A549 treated with ZK216348 at 1 μM for 4 hours (cell line): ENCODE measurements around the gene NDRG2. TPM values are rescaled to one million over a fixed set of nuclear protein-coding genes. Genes with fewer than 3 reads are reported as not detected.

ENCODE experiments used
- total RNA-seq: library from RNA; stranded (reverse); fragments of 200-300 nt; extraction: Qiagen RNA extraction; gene quantifications from 5 replicates; pipeline ENCODE4 v1.2.3, GENCODE V29; 2022; ENCODE audit warnings: low read depth

Gene NDRG2
- 1.8 to 3.8 TPM (median 3.4 TPM) in 5 replicates for total RNA-seq

DNA sequence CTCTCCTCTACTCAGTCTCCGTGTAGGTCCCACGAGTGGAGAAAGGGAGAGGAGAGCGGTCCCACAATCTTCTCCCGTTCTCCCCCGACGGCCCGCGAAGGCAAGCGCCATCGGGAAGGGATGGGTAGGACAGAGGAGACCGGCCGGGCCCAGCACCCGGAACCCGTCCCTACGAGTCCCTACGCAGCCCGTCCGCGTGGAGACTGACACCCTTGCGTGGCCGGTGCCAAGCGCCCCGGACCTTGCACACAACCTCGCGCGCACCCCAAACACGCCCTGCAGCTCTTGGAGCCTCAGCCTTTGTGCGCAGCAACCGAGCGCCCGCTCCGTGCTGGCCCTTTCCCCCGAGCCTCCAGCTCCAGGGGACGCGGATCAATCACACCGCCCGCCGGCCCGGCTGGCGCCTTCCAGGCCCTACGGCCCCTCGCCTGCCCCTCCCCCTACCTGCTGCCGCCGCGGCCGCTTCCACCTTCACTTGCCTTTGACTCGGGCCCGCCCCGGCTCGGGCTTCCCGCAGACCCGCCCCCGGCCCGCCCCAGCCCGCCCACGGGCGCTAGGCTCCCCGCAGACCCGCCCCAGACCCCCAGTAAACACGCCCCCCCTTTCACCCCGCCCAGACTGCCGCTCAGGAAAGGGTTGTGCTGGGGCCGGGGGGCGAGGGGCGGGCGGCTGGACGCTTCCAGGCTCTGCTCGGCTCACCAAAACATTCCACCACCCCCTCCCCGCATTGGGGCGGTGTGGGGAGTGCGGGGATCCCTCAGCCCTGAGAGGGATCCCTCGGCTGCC lies at the start of gene NDRG2:
Gene NDRG2 (minus strand): TSS at position 477 of the 786 bp plus-strand sequence. CDS start 1,746 bp downstream, outside the sequence.

GRCh38 chr14:21070083-21070609 lies 45.3 kb upstream of the NDRG2 start, which contains the start of gene ARHGEF40:
Gene ARHGEF40, plus strand, starts transcription at chr14:21070304. Its CDS starts 93 bp downstream, at chr14:21070397.

DNA sequence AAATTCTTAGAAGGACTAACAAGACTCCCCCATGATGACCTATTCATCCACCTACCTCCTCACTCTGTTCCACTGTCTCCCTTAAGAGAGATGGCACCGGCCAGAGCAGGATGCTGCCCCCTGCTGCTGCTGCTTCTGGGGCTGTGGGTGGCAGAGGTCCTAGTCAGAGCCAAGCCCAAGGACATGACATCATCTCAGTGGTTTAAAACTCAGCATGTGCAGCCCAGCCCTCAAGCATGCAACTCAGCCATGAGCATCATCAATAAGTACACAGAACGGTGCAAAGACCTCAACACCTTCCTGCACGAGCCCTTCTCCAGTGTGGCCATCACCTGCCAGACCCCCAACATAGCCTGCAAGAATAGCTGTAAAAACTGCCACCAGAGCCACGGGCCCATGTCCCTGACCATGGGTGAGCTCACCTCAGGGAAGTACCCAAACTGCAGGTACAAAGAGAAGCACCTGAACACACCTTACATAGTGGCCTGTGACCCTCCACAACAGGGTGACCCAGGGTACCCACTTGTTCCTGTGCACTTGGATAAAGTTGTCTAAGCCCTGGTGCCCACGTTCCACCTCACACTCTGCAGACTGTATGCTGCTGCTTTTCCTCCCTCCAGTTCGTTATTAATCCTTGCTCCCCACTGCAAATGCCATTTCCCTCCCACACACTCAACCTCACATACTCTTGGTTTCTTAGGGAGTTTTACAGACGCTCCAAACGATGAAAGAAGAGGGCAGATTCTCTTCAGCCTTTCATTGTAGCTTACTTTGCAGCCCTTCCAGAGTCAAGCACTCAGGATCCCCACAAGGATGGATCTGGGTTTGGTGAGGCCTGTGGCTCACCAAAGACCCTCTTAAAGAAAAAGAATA lies 33.2 kb upstream of the NDRG2 start, which contains the start of gene RNASE8:
Gene RNASE8 (plus strand): TSS at position 20 of the 873 bp plus-strand sequence. CDS start 71 bp downstream, at position 91.

GRCh38 chr14:21041676-21042433 lies 17.0 kb upstream of the NDRG2 start, which contains the start of gene RNASE7:
Gene RNASE7, plus strand, starts transcription at chr14:21042362. Its CDS starts 631 bp downstream, at chr14:21042993.

DNA sequence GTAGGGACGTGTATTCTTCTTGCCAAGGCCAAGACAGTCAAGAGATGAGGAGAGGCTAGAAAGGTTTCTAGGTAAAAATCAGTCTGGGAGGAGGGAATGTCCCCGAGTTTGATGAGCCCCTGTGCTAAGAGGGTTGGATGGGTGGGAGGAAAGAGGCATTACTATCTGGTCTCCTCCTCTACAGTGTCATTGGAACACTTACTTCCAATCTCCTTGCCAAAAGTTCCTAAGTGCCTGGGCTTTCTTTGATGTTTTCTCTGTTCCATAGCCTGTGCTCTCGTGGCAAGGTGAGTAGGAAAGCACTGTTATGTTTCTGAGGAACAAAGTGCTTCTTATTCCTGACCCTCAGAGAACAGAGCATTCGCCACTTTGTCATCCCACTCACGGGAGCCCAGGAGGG lies 9.8 kb upstream of the NDRG2 start, which contains the start of gene RNASE13:
Gene RNASE13 (minus strand): TSS at position 101 of the 400 bp plus-strand sequence. CDS start 519 bp downstream, outside the sequence.

DNA sequence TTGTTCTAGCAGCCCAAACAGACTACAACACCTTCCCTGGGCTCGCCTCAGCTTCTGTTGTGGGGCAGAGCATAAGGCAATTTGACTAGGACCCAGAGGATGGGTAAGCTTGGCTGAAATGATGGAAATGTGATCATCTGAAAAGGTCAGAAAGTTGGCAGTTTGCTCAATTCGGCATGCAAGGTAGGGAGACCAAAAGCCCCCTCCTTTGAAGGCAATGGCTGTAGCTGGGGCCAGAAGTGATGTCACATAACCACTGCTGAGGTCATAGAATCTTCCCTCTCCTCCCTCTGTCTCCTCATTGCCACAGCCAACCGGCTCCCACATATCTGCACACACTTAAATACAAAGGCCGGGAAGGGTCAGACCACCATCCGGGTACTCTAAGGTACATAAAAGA lies 5.1 kb upstream of the NDRG2 start, which contains the start of gene TPPP2:
Gene TPPP2 (plus strand): TSS at position 301 of the 400 bp plus-strand sequence. CDS start 365 bp downstream, outside the sequence.

DNA sequence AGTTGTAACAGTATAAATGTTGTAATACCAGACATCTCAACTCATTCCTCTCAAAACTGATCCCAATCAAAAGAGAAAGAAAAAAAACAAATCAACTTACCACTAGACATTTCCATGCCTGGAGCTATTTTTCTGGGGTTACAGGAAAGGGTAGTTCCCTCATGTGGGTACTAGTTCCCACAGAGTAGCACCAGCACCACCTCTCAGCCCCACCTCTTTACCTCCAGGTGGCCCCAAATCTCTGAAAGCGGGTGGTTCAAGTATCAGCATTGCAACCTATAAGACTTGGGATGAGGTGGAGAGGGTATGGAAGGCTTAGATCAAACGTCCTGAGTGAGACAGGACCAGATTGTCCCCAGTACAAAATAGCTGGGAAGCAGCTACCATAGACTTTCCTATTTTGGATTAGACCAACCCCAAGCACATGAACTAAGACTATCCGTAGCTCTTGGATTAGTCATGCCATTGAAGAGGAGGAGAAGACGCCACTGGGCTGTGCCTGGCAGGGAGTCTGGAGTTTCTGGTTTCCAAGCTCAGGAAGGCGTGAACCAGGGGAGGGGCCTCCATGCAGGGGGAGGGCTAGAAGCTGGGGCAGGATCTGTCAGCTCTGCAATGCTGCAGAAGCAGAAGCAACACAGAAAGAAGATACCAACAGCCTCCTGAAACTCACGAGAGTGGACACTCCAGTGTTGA lies 26.0 kb downstream of the NDRG2 start, which contains the start of gene SLC39A2:
Gene SLC39A2 (plus strand): TSS at position 620 of the 693 bp plus-strand sequence. CDS start 154 bp downstream, outside the sequence.

DNA sequence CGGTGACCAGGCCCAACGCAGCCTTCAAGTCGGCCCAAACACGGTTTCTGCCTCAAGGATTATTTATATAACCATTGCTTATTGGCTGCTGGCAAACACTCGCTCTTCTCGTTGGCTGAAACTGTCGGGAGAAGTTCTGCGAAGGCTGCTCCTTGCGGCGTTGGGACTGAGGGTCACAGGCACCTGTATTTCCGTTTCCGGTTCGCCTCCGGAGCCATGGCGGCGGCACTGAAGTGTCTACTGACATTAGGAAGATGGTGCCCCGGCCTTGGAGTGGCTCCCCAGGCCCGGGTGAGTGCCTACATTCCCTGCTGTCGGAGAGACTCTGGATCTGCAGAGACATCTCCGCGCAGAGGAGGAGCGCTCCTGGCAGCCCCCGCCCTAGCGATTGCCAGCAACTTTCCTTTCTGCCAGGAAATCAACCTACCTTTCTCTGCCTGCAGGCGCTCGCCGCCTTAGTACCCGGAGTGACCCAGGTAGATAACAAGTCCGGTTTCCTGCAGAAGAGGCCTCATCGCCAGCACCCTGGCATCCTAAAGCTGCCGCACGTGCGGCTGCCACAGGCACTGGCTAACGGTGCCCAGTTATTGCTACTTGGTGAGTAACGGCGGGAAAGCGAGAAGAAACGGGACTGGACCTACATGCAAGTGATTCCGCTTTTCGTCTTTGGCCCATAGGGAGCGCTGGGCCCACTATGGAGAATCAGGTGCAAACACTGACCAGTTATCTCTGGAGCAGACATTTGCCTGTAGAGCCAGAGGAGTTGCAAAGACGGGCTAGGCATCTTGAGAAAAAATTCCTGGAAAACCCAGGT lies 34.9 kb downstream of the NDRG2 start, which contains the start of gene METTL17:
Gene METTL17 (plus strand): TSS at position 194 of the 814 bp plus-strand sequence. CDS start 23 bp downstream, at position 217.

Other genes with a start within 250 kb of the NDRG2 start
- gene RNASE6, start 243.8 kb downstream of the NDRG2 start, total RNA-seq: not detected in 5 replicates
- gene RNASE1, start 222.2 kb downstream of the NDRG2 start, total RNA-seq: 0.19 to 0.33 TPM (median 0.27 TPM) in 3 of 5 replicates, not detected in the others
- gene RNASE3, start 133.7 kb downstream of the NDRG2 start, total RNA-seq: not detected in 5 replicates
- gene RNASE2, start 69.6 kb downstream of the NDRG2 start, total RNA-seq: not detected in 5 replicates
- 71.9 to 81.0 TPM (median 73.6 TPM) in 5 replicates for gene METTL17, start 35.1 kb downstream of the NDRG2 start, total RNA-seq
- not detected in 5 replicates for gene SLC39A2, start 25.8 kb downstream of the NDRG2 start, total RNA-seq
- not detected in 5 replicates for gene TPPP2, start 5.2 kb upstream of the NDRG2 start, total RNA-seq
- not detected in 5 replicates for gene RNASE13, start 9.7 kb upstream of the NDRG2 start, total RNA-seq
- gene RNASE7, start 17.3 kb upstream of the NDRG2 start, total RNA-seq: not detected in 5 replicates
- gene RNASE8, start 32.8 kb upstream of the NDRG2 start, total RNA-seq: not detected in 5 replicates
- gene ARHGEF40, start 45.2 kb upstream of the NDRG2 start, total RNA-seq: 6.5 to 13.7 TPM (median 10.8 TPM) in 5 replicates
- gene ZNF219, start 73.6 kb upstream of the NDRG2 start, total RNA-seq: 14.7 to 32.8 TPM (median 31.7 TPM) in 5 replicates
- 0.29 to 1.3 TPM (median 0.84 TPM) in 5 replicates for gene TMEM253, start 76.0 kb upstream of the NDRG2 start, total RNA-seq
- gene OR5AU1, start 131.0 kb upstream of the NDRG2 start, total RNA-seq: not detected in 5 replicates
- 768 to 1,101 TPM (median 847 TPM) in 5 replicates for gene HNRNPC, start 244.4 kb upstream of the NDRG2 start, total RNA-seq